Endothelial cell of umbilical vein (primary cell): Measurements from ENCODE around the gene YTHDF2. TPM values are rescaled to one million over a fixed set of nuclear protein-coding genes. Genes with fewer than 3 reads are reported as not detected.

Source experiments
- BruUV-seq: library from RNA; stranded (reverse); fragments of 400-500 nt; replicated peaks from 2 replicates; lab custom pipeline; 2021; lab: Mats Ljungman, UMichigan
- CTCF ChIA-PET: fragments of 300-600, 350-600 bp; sonication (Branson Sonifier 250); formaldehyde crosslinking; loops from one replicate; lab custom pipeline; 2021; ENCODE audit warnings: antibody characterized with exemption, inconsistent platforms; lab: Charles Lee
- POLR2A ChIA-PET: fragments of 300-600, 350-600 bp; sonication (Branson Sonifier 250); formaldehyde crosslinking; loops from one replicate; lab custom pipeline; 2021; ENCODE audit warnings: antibody characterized with exemption, inconsistent platforms; lab: Charles Lee
- DNase-seq: peaks from one replicate; pipeline ENCODE4 v3.0.0-alpha.2; 2011; ENCODE audit warnings: low read depth, low spot score
- FAIRE-seq: peaks from 2 replicates; lab custom pipeline; 2011; peaks lifted over from hg19 to GRCh38; lab: Jason Lieb, UNC
- H2AFZ ChIP-seq: 2 replicates; pipeline ENCODE4 v1.6.0; 2012; ENCODE audit warnings: low read depth, low read length, control low read depth, inconsistent platforms
- H3K27ac ChIP-seq: 2 replicates; pipeline ENCODE4 v1.5.1; 2011; ENCODE audit warnings: low read depth, mild to moderate bottlenecking, control low read depth, low read length, moderate library complexity; ENCODE audit not compliant: insufficient read depth
- H3K27me3 ChIP-seq, 2 experiments: 2 replicates each; pipeline versions ENCODE4 v1.6.0 to v1.6.1; 2011; ENCODE audit warnings: low read length in 2 of 2, mixed read lengths in 1 of 2; ENCODE audit not compliant: control insufficient read depth in 2 of 2, insufficient read depth in 2 of 2
- H3K36me3 ChIP-seq, 2 experiments: 2 replicates in 1 of 2; 3 replicates in 1 of 2; pipeline ENCODE4 v1.5.1; 2011; ENCODE audit warnings: low read length in 2 of 2, mild to moderate bottlenecking in 1 of 2, moderate library complexity in 1 of 2; ENCODE audit not compliant: control insufficient read depth in 2 of 2, insufficient read depth in 2 of 2; ENCODE audit errors: extremely low read depth in 1 of 2
- H3K4me1 ChIP-seq: 3 replicates; pipeline ENCODE4 v1.5.1; 2011; ENCODE audit warnings: mild to moderate bottlenecking, low read length; ENCODE audit not compliant: control insufficient read depth, insufficient read depth; ENCODE audit errors: extremely low read depth
- H3K4me2 ChIP-seq: 2 replicates; pipeline ENCODE4 v1.6.1; 2011; ENCODE audit warnings: low read length, control low read depth, mixed read lengths; ENCODE audit not compliant: insufficient read depth
- H3K4me3 ChIP-seq, 3 experiments: fragments of 200-600 bp in 1 of 3; sonication (generic), shearing (Covaris generic) in 1 of 3; replicated peaks in 1 of 3; 2 replicates each; pipeline ENCODE4 v1.5.1; 2011 to 2016; ENCODE audit warnings: control low read depth in 3 of 3, low read length in 3 of 3, mild to moderate bottlenecking in 2 of 3, inconsistent platforms in 1 of 3, low read depth in 1 of 3, moderate library complexity in 1 of 3; ENCODE audit not compliant: insufficient read depth in 1 of 3
- H3K79me2 ChIP-seq: 2 replicates; pipeline ENCODE4 v1.6.0; 2012; ENCODE audit warnings: low read length, inconsistent platforms; ENCODE audit not compliant: control insufficient read depth, insufficient read depth
- H3K9ac ChIP-seq: replicated peaks from 2 replicates; pipeline ENCODE3; 2011; ENCODE audit warnings: low read length, control low read depth; ENCODE audit not compliant: insufficient read depth; ENCODE audit errors: extremely low read depth
- H3K9me1 ChIP-seq: replicated peaks from 3 replicates; pipeline ENCODE4 v1.6.0; 2011; ENCODE audit warnings: mild to moderate bottlenecking, low read length; ENCODE audit not compliant: control insufficient read depth, insufficient read depth; ENCODE audit errors: extremely low read depth
- H3K9me3 ChIP-seq: replicated peaks from 2 replicates; pipeline ENCODE4 v1.5.1; 2012; ENCODE audit warnings: low read length, inconsistent platforms; ENCODE audit not compliant: control insufficient read depth, insufficient read depth
- H4K20me1 ChIP-seq: replicated peaks from 2 replicates; pipeline ENCODE3; 2011; ENCODE audit warnings: mild to moderate bottlenecking, low read length; ENCODE audit not compliant: control insufficient read depth, insufficient read depth; ENCODE audit errors: extremely low read depth
- EZH2 ChIP-seq: IDR thresholded peaks from 2 replicates; pipeline ENCODE4 v1.6.1; 2012; ENCODE audit warnings: borderline replicate concordance, low read depth, mild to moderate bottlenecking, moderate library complexity, low read length, inconsistent platforms; ENCODE audit not compliant: severe bottlenecking
- FOS ChIP-seq: IDR thresholded peaks from 2 replicates; pipeline ENCODE4 v1.6.1; 2011; ENCODE audit warnings: mild to moderate bottlenecking, low read length, moderate library complexity, borderline replicate concordance; ENCODE audit not compliant: insufficient read depth
- GATA2 ChIP-seq: IDR thresholded peaks from 2 replicates; pipeline ENCODE4 v1.7.0; 2011; ENCODE audit warnings: low read depth, mild to moderate bottlenecking, moderate library complexity, mixed read lengths, low read length; ENCODE audit not compliant: insufficient read length, insufficient read depth
- JUN ChIP-seq: IDR thresholded peaks from 2 replicates; pipeline ENCODE4 v1.6.1; 2011; ENCODE audit warnings: borderline replicate concordance, low read depth; ENCODE audit not compliant: insufficient read length, insufficient read depth
- MYC ChIP-seq: IDR thresholded peaks from one replicate; pipeline ENCODE4 v1.6.1; 2011; ENCODE audit warnings: mild to moderate bottlenecking, low read depth, low read length
- POLR2A ChIP-seq: IDR thresholded peaks from 2 replicates; pipeline ENCODE4 v1.6.1; 2012; ENCODE audit warnings: low read depth, mild to moderate bottlenecking, control low read depth, low read length
- POLR2AphosphoS5 ChIP-seq: IDR thresholded peaks from 2 replicates; pipeline ENCODE4 v1.6.1; 2012; ENCODE audit warnings: low read depth, mild to moderate bottlenecking, control low read depth, low read length, moderate library complexity; ENCODE audit not compliant: insufficient read depth
- dilution Hi-C: fragments of 300-500 bp; cut with MboI; formaldehyde crosslinking; loops from one replicate; pipeline ENCODE4 v1.15.0; 2019; ENCODE audit warnings: low sequenced_read_pairs; ENCODE audit not compliant: extremely low pct_ligation_motif_present
- intact Hi-C: fragments of 100-400 bp; cut with micrococcal nuclease; formaldehyde crosslinking; loops from one replicate; pipeline ENCODE4 v1.10.0; 2022
- polyA plus RNA-seq, 4 experiments: library from polyadenylated mRNA; depleted of rRNA in 3 of 4; stranded (reverse) in 3 of 4; unstranded in 1 of 4; fragments of >200 nt; gene quantifications; 2 replicates each; pipeline versions ENCODE4 v1.2.1 to v1.2.3, GENCODE V29; 2011 to 2012; ENCODE audit warnings: missing spikeins in 1 of 4
- total RNA-seq: library from RNA; stranded (reverse); gene quantifications from 2 replicates; pipeline ENCODE4 v1.2.3, GENCODE V29; 2021
- TF ChIP-seq, protein P1 (sequence below): IDR thresholded peaks from 2 replicates; pipeline ENCODE4 v1.6.1; 2011; ENCODE audit not compliant: insufficient read depth, insufficient read length
- TF ChIP-seq, protein P2 (sequence below), 2 donors: IDR thresholded peaks; 1 replicate in 1 of 2; 2 replicates in 1 of 2; pipeline ENCODE4 v1.5.1; 2011; ENCODE audit warnings: low read length in 2 of 2, mild to moderate bottlenecking in 2 of 2, moderate library complexity in 2 of 2, control low read depth in 1 of 2, inconsistent platforms in 1 of 2, low read depth in 1 of 2; ENCODE audit not compliant: insufficient read depth in 1 of 2; ENCODE audit errors: extremely low read depth in 1 of 2

The YTHDF2 gene
- total and polyA plus RNA-seq, 2 donors (not counting 3 experiments of a cell fraction or from before 2014, with no cell fraction given) = 72.4 to 105 TPM

DNA sequence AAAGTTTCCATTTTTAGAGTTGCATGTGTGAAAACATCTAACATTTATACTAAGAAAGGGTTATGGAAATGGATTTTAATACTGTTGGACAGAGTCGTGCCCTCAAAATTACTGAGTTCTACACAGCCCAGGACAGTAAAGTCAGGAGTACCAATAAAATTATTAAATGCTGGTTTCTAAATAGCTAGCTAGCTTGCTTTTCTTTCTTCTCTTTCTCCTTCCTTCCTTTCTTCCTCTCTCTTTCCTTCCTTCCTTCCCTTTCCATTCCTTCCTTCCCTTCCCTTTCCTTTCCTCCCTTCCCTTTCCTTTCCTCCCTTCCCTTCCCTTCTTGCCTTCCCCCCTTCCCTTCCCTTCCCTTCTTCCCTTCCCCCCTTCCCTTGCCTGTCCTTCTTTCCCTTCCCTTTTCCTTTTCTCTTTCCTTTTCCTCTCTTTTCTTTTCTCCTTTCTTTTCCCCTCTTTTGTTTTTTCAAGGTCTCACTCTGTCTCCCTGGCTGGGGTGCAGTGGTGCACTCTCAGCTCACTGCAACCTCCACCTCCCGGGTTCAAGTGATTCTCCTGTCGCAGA lies 33.9 kb downstream of the YTHDF2 start:
- no peak for FAIRE-seq
- CTCF ChIA-PET = interaction anchor here (0.9 kb wide), 1 partner anchor 24 kb away, joined by 3 read pairs; no protein-coding TSS in a partner anchor
- dilution Hi-C loops = no loop called here
- peaks cover 0 to 6% of the 10 kb centered on the region in 2 experiments for H3K36me3 ChIP-seq
- no peaks in the 10 kb centered on the region for H3K27me3 ChIP-seq
- no peak for DNase-seq
- H3K4me3 ChIP-seq = no peak overlapping the region
- intact Hi-C loops = no loop called here
- POLR2A ChIA-PET = no interaction called here
- no peaks in the 10 kb centered on the region for H3K9me3 ChIP-seq
- H3K79me2 ChIP-seq = peaks cover 28% of the 10 kb centered on the region
- no peak overlapping the region for H3K27ac ChIP-seq
- no peak overlapping the region for H2AFZ ChIP-seq
- H4K20me1 ChIP-seq = peaks cover 4% of the 10 kb centered on the region
- no peak overlapping the region for H3K9ac ChIP-seq
- no peaks in the 10 kb centered on the region for H3K4me1 ChIP-seq
- TF ChIP-seq FOS (no peak), GATA2 (no peak), JUN (no peak), POLR2AphosphoS5 (no peak), EZH2 (no peak), POLR2A (no peak), MYC (no peak)
- TF ChIP-seq, protein P1, sequence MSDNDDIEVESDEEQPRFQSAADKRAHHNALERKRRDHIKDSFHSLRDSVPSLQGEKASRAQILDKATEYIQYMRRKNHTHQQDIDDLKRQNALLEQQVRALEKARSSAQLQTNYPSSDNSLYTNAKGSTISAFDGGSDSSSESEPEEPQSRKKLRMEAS = no peak
- TF ChIP-seq, protein P2, sequence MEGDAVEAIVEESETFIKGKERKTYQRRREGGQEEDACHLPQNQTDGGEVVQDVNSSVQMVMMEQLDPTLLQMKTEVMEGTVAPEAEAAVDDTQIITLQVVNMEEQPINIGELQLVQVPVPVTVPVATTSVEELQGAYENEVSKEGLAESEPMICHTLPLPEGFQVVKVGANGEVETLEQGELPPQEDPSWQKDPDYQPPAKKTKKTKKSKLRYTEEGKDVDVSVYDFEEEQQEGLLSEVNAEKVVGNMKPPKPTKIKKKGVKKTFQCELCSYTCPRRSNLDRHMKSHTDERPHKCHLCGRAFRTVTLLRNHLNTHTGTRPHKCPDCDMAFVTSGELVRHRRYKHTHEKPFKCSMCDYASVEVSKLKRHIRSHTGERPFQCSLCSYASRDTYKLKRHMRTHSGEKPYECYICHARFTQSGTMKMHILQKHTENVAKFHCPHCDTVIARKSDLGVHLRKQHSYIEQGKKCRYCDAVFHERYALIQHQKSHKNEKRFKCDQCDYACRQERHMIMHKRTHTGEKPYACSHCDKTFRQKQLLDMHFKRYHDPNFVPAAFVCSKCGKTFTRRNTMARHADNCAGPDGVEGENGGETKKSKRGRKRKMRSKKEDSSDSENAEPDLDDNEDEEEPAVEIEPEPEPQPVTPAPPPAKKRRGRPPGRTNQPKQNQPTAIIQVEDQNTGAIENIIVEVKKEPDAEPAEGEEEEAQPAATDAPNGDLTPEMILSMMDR (IDR thresholded peaks at IDR 0.05; ENCODE audit: extremely low read depth in 1 of 2, insufficient read depth in 1 of 2, low read depth in 1 of 2, low read length in 2 of 2) = no peak
- no peak overlapping the region for H3K4me2 ChIP-seq
- BruUV-seq = no TSS peak
- H3K9me1 ChIP-seq = no peaks in the 10 kb centered on the region
